Esophagus squamous epithelium (tissue), 5 donors: ENCODE data around the gene SNX5. TPM values are rescaled to one million over a fixed set of nuclear protein-coding genes. Genes with fewer than 3 reads are reported as not detected.

Source experiments
- DNase-seq: peaks from one replicate; lab custom pipeline; 2025; lab: John Stamatoyannopoulos, UW
- H3K27ac ChIP-seq, 4 donors: fragments of 200-600 bp; sonication (generic); one replicate each; pipeline ENCODE4 v1.5.1; 2016 to 2019; ENCODE audit warnings: mild to moderate bottlenecking in 1 of 4
- H3K27me3 ChIP-seq, 4 donors: fragments of 200-600 bp; sonication (generic); 1 replicate in 3 of 4; 2 replicates in 1 of 4; pipeline versions ENCODE4 v1.5.1 to v1.6.0; 2017 to 2021; ENCODE audit warnings: antibody characterized with exemption in 1 of 4
- H3K36me3 ChIP-seq, 3 donors: fragments of 200-600 bp; sonication (generic); one replicate each; pipeline ENCODE4 v1.5.1; 2016 to 2019
- H3K4me1 ChIP-seq, 3 donors: fragments of 200-600 bp; sonication (generic); one replicate each; pipeline ENCODE4 v1.5.1; 2017 to 2019
- H3K4me3 ChIP-seq, 4 donors: fragments of 200-600 bp; sonication (generic); 1 replicate in 3 of 4; 2 replicates in 1 of 4; pipeline ENCODE4 v1.5.1; 2016 to 2019; ENCODE audit warnings: mild to moderate bottlenecking in 2 of 4, moderate library complexity in 1 of 4
- H3K9me3 ChIP-seq, 3 donors: fragments of 200-600 bp; sonication (generic); one replicate each; pipeline ENCODE4 v1.5.1; 2016 to 2019
- POLR2A ChIP-seq, 4 donors: fragments of 450-650 bp; IDR thresholded peaks; one replicate each; pipeline ENCODE4 v1.6.1; 2017; ENCODE audit warnings: antibody characterized with exemption in 4 of 4, mild to moderate bottlenecking in 4 of 4, moderate library complexity in 3 of 4
- WGBS, 2 donors: methylation state at CpG; one replicate each; pipeline ENCODE4 v1.1.5; 2018; 5-methylcytosine and 5-hydroxymethylcytosine counted together
- intact Hi-C: fragments of 100-400 bp; cut with DNase I; formaldehyde crosslinking; loops from one replicate; pipeline ENCODE4 v1.15.0; 2022
- total RNA-seq, 4 donors: library from RNA; depleted of rRNA; stranded (reverse); fragments of >200 nt; gene quantifications; one replicate each; pipeline ENCODE4 v1.1.0, GENCODE V29; 2016
- TF ChIP-seq, protein P1 (sequence below), 6 experiments: fragments of 450-650 bp in 4 of 6; fragments of 200-600 bp in 2 of 6; sonication (generic) in 2 of 6; IDR thresholded peaks; one replicate each; pipeline ENCODE4 v1.5.1; 2016 to 2019; ENCODE audit warnings: antibody characterized with exemption in 6 of 6, mild to moderate bottlenecking in 4 of 6, moderate library complexity in 4 of 6
- donor health status: DM: yes; HTN: yes; CAD: no.

Gene SNX5
- total RNA-seq, 4 donors from 2014 or later = 43.6 to 137 (median 98.5) TPM

DNA sequence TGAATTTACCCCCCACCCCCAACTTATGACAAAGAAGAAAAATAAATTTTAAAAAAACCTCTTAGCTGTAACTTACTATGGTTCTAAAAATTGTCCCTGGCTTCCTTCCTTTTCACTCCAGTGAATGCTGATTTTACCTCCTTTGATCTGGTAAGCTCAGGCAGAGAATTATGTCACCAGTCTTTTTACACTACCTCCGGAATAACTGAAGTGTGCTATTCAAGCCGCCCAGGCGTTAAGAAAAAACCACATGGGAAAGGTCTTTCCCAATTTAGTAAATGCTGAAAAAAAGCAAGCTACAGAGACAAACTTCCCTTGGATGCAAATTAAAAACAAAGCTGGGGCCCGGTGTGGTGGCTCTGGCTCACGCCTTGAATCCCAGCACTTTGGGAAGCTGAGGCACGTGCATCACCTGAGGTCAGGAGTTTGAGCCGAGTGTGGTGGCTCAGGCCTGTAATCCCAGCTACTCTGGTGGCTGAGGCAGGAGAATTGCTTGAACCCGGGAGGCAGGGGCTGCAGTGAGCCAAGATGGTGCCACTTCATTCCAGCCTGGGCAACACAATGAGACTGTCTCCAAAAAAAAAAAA lies 12.4 kb downstream of the SNX5 start:
- H3K36me3 ChIP-seq = peaks cover 0 to 52% (median 16%) of the 10 kb centered on the region in 3 donors
- no peaks in the 10 kb centered on the region for H3K9me3 ChIP-seq
- H3K4me3 ChIP-seq = no peak overlapping the region
- DNase-seq = no peak
- intact Hi-C loops = no loop called here
- H3K27ac ChIP-seq = peak overlapping the region in 1 of 4 donors; percentile 14
- 69% methylated on average over 5 to 8 of the region's 8 CpGs for WGBS, 2 donors
- H3K4me1 ChIP-seq = peaks cover 24 to 64% (median 36%) of the 10 kb centered on the region in 3 donors
- H3K27me3 ChIP-seq = no peaks in the 10 kb centered on the region
- TF ChIP-seq, protein P1, sequence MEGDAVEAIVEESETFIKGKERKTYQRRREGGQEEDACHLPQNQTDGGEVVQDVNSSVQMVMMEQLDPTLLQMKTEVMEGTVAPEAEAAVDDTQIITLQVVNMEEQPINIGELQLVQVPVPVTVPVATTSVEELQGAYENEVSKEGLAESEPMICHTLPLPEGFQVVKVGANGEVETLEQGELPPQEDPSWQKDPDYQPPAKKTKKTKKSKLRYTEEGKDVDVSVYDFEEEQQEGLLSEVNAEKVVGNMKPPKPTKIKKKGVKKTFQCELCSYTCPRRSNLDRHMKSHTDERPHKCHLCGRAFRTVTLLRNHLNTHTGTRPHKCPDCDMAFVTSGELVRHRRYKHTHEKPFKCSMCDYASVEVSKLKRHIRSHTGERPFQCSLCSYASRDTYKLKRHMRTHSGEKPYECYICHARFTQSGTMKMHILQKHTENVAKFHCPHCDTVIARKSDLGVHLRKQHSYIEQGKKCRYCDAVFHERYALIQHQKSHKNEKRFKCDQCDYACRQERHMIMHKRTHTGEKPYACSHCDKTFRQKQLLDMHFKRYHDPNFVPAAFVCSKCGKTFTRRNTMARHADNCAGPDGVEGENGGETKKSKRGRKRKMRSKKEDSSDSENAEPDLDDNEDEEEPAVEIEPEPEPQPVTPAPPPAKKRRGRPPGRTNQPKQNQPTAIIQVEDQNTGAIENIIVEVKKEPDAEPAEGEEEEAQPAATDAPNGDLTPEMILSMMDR (IDR thresholded peaks at IDR 0.05) = no peak
- no peak for TF ChIP-seq POLR2A (IDR thresholded peaks at IDR 0.05)

DNA sequence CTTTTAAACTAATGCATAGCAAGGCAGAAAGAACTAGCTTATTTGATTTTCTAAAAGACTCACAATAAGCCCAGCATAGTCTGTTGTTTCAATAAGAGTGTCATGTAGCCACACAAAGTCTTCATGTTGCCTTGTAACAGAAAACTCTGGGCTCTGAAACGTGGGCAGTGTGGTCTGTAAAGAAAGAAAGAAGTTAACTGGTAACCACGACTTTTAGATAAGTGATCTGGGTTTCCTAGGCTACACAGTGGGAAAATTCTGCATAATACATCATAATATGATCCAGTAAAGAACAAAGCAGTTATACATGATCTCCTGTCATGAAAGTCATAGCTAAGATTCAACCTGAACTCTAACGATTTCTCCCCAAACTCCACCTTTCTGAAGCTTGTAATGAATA lies 13.3 kb downstream of the SNX5 start:
- Histone ChIP-seq H3K36me3 (peaks cover 8 to 61% (median 25%) of the 10 kb centered on the region in 3 donors), H3K27ac (peak overlapping the region in 1 of 4 donors; percentile 6), H3K4me3 (no peak overlapping the region), H3K27me3 (no peaks in the 10 kb centered on the region), H3K9me3 (no peaks in the 10 kb centered on the region), H3K4me1 (peaks cover 18 to 55% (median 29%) of the 10 kb centered on the region in 3 donors)
- intact Hi-C loops = no loop called here
- no peak for DNase-seq
- no peak for TF ChIP-seq POLR2A (IDR thresholded peaks at IDR 0.05)
- TF ChIP-seq, protein P1 (IDR thresholded peaks at IDR 0.05) = no peak
- 38 to 44% methylated on average over 3 of the region's 3 CpGs for WGBS, 2 donors

DNA sequence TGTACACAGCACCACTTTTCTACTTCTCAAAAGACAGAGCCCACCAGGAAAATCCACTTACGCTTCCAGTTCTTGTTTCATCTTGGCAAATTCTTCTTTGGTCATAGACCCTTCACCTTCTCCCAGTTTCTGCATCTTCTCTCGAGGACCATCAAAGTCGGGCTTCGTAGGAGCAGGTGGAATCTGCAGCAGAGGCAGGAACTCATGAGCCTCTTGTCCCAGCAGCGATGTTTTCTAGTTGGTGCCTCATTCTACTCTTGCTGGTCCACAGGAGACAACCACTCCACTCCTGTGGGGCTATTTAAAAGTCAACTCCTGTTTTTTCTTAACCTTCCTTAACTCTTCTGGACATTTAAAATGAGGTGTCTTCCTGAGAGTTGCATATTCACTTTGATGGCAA lies 14.7 kb downstream of the SNX5 start:
- Histone ChIP-seq H3K36me3 (peaks cover 16 to 75% (median 38%) of the 10 kb centered on the region in 3 donors), H3K9me3 (no peaks in the 10 kb centered on the region), H3K27ac (no peak overlapping the region), H3K4me3 (no peak overlapping the region), H3K4me1 (peaks cover 13 to 42% (median 17%) of the 10 kb centered on the region in 3 donors), H3K27me3 (no peaks in the 10 kb centered on the region)
- intact Hi-C loops = no loop called here
- TF ChIP-seq POLR2A (IDR thresholded peaks at IDR 0.05) = no peak
- TF ChIP-seq, protein P1 (IDR thresholded peaks at IDR 0.05) = no peak
- WGBS, 2 donors = 94 to 95% methylated on average over 5 of the region's 5 CpGs
- no peak for DNase-seq

DNA sequence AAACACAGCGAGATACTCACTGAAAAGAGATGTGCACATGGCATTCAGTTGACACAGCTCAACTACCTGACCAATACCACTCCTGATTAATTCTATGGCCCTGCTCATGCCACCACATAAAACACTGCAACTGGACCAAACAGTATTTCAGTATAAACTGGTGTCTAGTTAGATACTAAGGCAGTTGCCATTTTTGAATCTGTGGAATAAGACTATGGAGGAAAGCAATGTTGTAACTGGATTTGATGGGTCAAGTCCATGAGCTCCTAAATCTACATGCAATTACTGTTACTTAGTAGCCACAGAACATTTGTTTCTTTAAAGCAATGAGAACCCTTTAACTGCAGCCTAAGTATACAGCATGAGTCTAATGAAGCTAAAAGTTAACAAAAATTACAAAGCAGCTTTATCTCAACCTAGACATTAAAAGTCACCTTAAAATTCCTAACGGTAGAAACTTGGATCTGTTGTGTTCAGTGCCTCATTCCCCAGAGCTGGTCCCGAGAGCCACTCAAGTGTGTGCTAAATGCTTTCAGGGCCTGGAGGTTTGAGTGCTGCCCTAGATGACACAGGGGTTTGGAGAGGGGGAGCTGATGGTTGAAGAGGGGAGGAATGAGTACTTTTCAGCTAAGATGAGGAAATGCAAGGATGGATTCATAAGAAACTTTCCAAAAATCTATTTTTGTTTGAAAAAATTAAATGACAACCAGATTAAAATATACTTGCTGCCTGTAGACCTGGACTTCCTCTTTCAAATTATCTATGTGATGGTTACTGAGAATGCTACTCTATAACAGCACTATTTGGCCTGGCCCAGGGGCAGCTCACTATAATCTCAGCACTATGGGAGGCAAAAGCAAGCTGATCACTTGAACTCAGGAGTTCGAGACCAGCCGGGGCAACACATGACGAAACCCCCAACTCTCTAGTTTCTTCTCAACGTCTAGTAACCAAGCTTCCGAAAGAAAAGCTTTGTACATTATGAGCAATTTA lies 15.6 kb downstream of the SNX5 start:
- peaks cover 16 to 84% (median 45%) of the 10 kb centered on the region in 3 donors for H3K36me3 ChIP-seq
- intact Hi-C loops = no loop called here
- 90 to 91% methylated on average over 8 of the region's 8 CpGs for WGBS, 2 donors

More for the DNA sequence above, 15.6 kb downstream of the SNX5 start:
- no peak for TF ChIP-seq POLR2A (IDR thresholded peaks at IDR 0.05)
- TF ChIP-seq, protein P1 (IDR thresholded peaks at IDR 0.05) = no peak
- H3K27ac ChIP-seq = no peak overlapping the region
- peaks cover 6 to 32% (median 7%) of the 10 kb centered on the region in 3 donors for H3K4me1 ChIP-seq
- no peaks in the 10 kb centered on the region for H3K9me3 ChIP-seq
- no peaks in the 10 kb centered on the region for H3K27me3 ChIP-seq
- H3K4me3 ChIP-seq = no peak overlapping the region
- DNase-seq = no peak
